GM19468 (cell line): ENCODE data around the gene ALDH1L1.

ENCODE experiments used
- ATAC-seq: cut with Tn5 transposase; IDR thresholded peaks from one replicate; pipeline ENCODE4 v1.9.1; 2021; ENCODE audit warnings: mild to moderate bottlenecking, moderate library complexity, moderate number of reproducible peaks; ENCODE audit not compliant: unreplicated experiment; ENCODE audit errors: extremely low read depth

ALDH1L1 gene

GRCh38 chr3:126135406-126136076 is 44.8 kb downstream of the ALDH1L1 start:
- ATAC-seq = no peak

DNA sequence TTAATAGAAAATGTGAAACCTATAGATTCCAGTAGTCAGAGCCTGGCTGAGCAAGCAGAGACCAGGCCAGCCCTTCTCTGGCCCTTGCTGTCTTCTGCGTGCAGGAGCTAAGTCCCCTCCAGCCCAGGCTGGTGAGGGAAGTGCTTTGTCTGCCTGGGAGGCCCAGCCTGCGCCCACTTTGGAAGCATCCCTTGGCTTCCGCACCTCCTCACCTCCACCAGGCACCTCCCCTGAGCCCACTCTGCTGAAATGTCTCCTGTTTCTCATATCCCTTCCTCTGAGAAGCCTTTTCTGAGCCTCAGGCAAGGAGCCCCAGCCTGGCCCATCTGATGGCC is 45.3 kb downstream of the ALDH1L1 start:
- no peak for ATAC-seq

GRCh38 chr3:126134219-126134975 is 46.0 kb downstream of the ALDH1L1 start:
- no peak for ATAC-seq

- no peak for ATAC-seq
Observed at GRCh38 chr3:126133606-126134005, 46.8 kb downstream of the ALDH1L1 start.

DNA sequence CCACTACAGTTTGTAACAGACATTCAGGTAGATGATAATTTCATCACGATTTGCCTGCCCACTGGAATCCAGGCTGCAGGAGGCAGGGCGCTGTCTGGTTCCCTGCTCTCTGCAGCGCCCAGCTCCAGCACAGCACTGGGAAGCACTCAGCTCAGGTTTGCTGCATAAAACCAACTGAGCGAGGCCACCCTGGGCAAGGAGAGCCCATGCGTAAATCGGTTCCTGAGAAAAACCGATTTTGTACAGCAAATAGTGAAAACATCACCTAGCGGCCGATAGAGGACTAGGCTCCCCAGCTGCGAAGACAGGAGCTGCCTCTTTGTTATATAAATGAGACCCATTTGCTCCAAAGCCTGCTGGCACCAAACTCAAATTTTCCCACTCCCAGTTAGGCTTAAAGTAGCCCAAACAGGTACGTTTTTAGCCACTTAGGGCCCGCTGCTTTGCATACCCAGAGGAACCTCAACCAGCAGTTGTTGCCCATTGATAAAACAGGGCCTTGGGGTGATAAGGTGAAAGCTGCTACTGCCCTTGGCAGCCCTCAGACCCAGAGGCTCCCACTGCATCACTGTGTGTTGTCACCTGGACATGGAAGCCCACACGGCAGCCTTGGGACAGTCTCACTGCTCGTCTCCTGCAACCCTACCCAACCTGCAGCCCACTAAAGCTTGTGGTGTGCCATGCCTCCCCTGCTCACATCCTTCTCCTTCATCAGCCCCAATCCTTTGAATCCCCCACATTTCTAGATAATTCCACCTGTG is 47.5 kb downstream of the ALDH1L1 start:
- ATAC-seq = no peak

- ATAC-seq = no peak
Observed at GRCh38 chr3:126131881-126132750, 48.3 kb downstream of the ALDH1L1 start.

GRCh38 chr3:126130981-126131745 is 49.2 kb downstream of the ALDH1L1 start:
- no peak for ATAC-seq

- no peak for ATAC-seq
Observed at GRCh38 chr3:126130081-126130855, 50.1 kb downstream of the ALDH1L1 start.

DNA sequence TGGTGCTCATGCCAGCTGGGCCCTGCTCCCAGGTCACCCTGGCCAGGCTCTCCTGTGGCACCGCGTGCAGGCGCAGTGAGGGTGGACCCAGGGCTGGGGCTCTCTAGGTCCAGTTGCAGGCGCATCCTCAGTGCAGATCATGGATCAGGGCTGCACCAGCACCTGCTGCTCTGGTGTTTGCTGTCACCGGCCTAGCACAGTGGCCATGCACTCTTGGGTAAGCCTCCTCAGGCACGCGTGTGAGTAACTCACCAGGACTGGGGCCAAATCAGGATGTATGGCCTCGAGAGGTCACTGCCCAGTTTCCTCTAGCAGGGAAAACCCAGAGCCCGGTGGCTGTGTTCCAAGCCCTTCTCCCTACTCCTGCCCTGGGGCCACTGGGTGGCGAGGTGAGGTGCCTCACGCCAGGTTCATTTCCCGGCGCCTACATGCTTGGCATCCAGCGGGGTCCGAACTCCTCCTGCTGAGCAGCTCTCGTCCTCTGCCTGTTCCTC is 50.9 kb downstream of the ALDH1L1 start:
- ATAC-seq = no peak

DNA sequence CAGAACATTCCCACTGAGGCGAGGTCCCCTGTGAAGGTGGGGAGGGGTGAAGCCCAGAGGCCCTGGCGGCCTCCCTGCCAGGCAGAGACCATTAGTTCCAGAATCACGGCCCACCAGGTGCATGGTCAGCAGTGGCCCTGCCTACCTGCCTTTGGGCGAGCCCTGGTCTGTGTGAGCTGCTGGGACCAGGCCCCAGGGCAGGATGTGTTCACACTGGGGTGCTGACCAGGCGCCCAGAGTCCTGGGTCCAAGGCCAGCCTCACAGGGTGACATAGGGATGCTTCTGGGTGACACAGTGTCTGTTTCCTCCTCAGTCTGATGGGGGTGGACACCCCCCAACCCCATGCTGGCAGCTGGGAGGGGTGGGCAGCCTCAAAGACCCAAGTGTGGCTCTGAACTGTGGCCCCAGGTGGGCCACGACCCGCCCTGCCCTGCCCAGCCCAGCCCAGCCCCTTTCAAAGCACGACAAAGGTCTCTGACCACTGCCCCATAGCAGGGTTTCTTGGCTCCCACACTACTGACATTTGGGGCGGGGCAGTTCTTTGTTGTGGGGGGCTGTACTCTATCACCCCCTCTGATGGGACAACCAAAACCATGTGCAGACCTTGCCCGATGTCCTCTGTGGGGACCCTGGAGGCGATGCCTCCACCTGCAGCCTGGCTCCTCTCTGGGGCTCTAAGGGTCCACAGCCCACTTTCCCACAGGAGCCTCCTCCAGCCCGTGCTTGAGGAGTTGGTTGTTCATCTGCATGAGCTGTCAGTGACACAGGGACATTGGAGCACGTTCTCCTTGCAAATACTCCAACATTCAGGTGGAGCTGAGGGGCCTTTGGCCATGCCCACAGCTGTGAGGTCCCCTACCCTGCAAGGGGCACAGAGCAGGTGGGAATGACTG is 51.6 kb downstream of the ALDH1L1 start:
- no peak for ATAC-seq

- no peak for ATAC-seq
Observed at GRCh38 chr3:126127904-126128303, 52.5 kb downstream of the ALDH1L1 start.

GRCh38 chr3:126127452-126127851 is 52.9 kb downstream of the ALDH1L1 start:
- no peak for ATAC-seq

- ATAC-seq = no peak
Observed at GRCh38 chr3:126126811-126127431, 53.5 kb downstream of the ALDH1L1 start.

- ATAC-seq = no peak
Observed at GRCh38 chr3:126126286-126126685, 54.1 kb downstream of the ALDH1L1 start.

DNA sequence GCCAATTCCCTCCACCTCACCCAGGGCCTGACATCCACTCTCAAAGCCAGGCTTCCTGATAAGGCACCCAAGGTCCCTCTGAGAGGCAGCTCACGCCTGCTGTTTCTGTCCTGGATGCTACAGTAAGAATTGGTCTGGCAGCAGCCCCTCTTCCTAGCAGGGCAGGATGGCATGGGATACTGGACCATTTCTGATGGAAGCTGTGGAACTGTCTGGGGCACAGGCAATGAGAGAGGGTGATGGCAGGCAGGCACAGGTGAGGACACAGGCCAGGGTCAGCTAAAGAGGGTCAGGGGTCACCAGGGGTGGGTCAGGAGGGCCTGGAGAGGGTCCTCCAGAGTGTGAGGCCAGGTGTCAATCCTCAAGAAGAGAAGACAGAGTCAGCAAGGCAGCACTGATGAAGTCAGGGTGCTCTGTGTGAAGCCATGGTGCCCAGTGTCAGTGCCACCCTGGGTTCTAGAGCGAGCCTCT is 54.6 kb downstream of the ALDH1L1 start:
- no peak for ATAC-seq

GRCh38 chr3:126125341-126125740 is 55.0 kb downstream of the ALDH1L1 start:
- no peak for ATAC-seq

DNA sequence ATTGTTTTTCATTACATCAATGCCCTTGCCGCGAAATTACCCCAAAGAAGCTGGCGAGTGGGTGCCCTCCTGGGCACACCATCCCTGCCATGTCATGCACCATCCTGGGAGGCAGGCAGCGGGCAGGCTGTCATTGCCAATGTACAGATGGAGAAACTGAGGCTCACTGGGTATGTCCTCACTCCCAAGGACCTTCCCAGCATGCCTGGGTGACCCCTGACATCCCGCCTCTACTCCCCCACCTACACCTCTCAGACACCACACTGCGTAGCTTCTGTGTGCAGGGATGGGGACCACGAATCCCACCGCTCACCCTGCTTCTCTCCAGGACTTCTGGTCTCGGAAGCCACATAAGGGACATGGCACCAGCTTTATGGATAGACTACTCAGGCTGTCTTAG is 55.5 kb downstream of the ALDH1L1 start:
- no peak for ATAC-seq
